Ishikawa (cell line): ENCODE data around the gene MYO5C.

Source experiments
- CEBPB ChIP-seq: IDR thresholded peaks from 2 replicates; pipeline ENCODE4 v1.6.1; 2012
- CREB1 ChIP-seq: IDR thresholded peaks from 2 replicates; pipeline ENCODE4 v1.6.1; 2012; ENCODE audit warnings: low read depth
- EGR1 ChIP-seq: IDR thresholded peaks from 2 replicates; pipeline ENCODE4 v1.6.1; 2012
- EP300 ChIP-seq: IDR thresholded peaks from 2 replicates; pipeline ENCODE4 v1.6.1; 2012; ENCODE audit warnings: borderline replicate concordance
- FOXM1 ChIP-seq: IDR thresholded peaks from 2 replicates; pipeline ENCODE4 v1.6.1; 2012; ENCODE audit warnings: low read depth, borderline replicate concordance
- NFIC ChIP-seq: IDR thresholded peaks from 2 replicates; pipeline ENCODE4 v1.6.1; 2012
- RAD21 ChIP-seq: IDR thresholded peaks from 2 replicates; pipeline ENCODE4 v1.6.1; 2012; ENCODE audit warnings: low read depth
- REST ChIP-seq: IDR thresholded peaks from 2 replicates; pipeline ENCODE4 v1.6.1; 2012; ENCODE audit warnings: low read depth, mild to moderate bottlenecking
- TAF1 ChIP-seq: IDR thresholded peaks from 2 replicates; pipeline ENCODE4 v1.6.1; 2012; ENCODE audit warnings: low read depth, mild to moderate bottlenecking
- TCF12 ChIP-seq: IDR thresholded peaks from 2 replicates; pipeline ENCODE4 v1.6.1; 2012; ENCODE audit warnings: low read depth
- TEAD4 ChIP-seq: IDR thresholded peaks from 2 replicates; pipeline ENCODE4 v1.6.1; 2012
- YY1 ChIP-seq: IDR thresholded peaks from 2 replicates; pipeline ENCODE4 v1.6.1; 2012; ENCODE audit warnings: low read depth
- ZBTB7A ChIP-seq: IDR thresholded peaks from 2 replicates; pipeline ENCODE4 v1.6.1; 2012; ENCODE audit warnings: low read depth
- TF ChIP-seq, protein P1 (sequence below): IDR thresholded peaks from 2 replicates; pipeline ENCODE4 v1.6.1; 2012
- TF ChIP-seq, protein P2 (sequence below): IDR thresholded peaks from 2 replicates; pipeline ENCODE4 v1.6.1; 2012

Gene MYO5C

DNA sequence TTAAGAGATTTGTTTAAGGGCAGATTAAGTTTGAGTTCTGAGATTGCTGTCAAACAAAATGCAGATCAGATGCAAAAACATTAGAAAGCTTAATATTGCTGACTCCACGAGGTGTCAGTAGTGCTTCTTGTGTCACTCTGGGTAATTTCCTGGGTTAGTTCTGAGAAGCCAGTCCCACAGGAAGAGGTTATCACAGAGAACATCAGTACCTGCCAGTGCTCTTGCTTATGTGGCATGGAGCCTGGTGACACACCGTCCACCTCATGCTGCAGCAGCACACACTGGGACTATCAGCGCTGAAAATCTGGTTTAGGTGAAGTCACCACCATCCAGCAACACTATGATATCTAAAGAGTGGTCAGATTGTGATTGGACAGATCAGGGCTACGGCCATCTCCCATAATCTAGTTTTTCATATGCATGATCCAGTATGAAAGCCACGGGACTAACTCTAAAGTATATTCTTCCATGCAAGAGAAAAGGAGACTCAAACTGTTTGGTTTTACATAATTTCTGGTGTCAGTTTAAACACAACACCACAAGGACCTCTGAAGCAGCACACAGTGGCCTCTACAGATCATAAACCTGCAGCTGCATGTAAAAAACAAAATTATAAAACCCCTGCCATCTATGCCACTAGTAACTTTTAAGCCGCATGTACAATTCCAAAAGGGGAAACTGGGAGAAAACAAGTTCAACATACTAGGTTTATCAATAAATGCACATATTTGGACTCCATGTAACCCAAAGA, 36.1 kb upstream of the MYO5C start:
- TF ChIP-seq REST (no peak), RAD21 (peak; percentile 68)

- TF ChIP-seq ZBTB7A, result no peak
- TF ChIP-seq REST, result no peak
- no peak for TF ChIP-seq RAD21
- no peak for TF ChIP-seq TCF12
- TF ChIP-seq EP300, result no peak
- TF ChIP-seq, protein P1, sequence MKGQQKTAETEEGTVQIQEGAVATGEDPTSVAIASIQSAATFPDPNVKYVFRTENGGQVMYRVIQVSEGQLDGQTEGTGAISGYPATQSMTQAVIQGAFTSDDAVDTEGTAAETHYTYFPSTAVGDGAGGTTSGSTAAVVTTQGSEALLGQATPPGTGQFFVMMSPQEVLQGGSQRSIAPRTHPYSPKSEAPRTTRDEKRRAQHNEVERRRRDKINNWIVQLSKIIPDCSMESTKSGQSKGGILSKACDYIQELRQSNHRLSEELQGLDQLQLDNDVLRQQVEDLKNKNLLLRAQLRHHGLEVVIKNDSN, result no peak
Measured at GRCh38 chr15:52329987-52330386, 34.4 kb upstream of the MYO5C start.

DNA sequence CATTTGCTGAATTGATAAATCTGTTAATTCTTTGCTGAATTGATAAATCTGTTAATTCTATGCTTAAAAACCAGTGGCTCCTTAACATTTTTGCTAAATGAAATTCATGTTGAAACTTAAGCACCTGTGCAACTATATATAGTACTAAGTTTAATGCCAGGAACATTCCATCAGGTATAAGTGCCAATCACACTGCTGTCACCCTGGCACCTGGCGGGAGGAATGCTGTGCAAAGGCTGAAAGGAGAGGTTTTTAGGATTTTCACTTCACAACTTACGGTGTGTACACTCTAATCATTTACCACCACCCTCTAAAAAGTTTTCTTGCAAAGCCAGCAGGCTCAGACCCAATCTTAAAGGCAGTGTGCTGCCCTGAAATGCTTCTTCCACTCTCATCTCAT, 33.5 kb upstream of the MYO5C start:
- TF ChIP-seq TAF1 (no peak), RAD21 (no peak), EP300 (no peak), NFIC (no peak), EGR1 (no peak), CREB1 (no peak), FOXM1 (no peak)

DNA sequence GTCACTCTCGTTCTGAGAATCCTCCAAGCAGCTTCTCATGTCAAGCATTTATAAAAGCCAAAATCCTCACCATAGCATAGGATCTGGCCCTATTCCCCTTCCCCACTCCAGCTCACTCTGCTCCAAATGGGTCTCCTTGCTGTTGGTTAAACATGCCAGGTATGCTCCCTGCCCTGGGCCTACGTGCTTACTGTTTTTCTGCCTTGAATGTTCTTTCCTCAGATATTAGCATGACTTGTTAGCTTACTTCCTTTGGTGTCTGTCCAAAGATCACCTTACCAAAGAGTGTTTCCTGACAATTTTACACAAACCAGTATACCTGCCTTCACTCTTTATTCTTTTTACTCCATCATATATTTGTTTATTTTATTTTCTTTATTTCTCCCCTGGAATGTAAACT, 33.1 kb upstream of the MYO5C start:
- TF ChIP-seq FOXM1 (no peak), EP300 (no peak), CEBPB (no peak), NFIC (no peak), TCF12 (no peak)
- TF ChIP-seq, protein P2, sequence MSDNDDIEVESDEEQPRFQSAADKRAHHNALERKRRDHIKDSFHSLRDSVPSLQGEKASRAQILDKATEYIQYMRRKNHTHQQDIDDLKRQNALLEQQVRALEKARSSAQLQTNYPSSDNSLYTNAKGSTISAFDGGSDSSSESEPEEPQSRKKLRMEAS, result no peak

DNA sequence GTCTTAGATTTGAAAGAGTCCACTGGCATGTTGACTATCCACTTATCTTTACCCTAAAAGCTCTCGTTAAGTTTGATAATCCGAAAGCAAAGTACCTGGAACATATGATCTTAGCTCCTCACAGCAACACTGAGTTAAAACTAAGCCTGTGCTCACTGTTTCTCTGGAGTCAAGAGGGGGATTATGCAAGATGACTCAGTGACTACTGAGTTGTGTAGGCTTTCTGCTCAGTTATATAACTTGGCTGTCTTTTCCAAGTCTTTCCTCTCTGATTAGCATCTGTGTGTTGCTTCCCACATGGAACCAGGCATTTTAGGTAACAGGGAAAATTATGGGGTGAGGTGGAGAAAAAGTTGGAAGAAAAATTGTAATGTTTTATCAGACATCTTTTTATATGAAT, 31.2 kb upstream of the MYO5C start:
- no peak for TF ChIP-seq EGR1
- no peak for TF ChIP-seq ZBTB7A
- TF ChIP-seq, protein P2, result no peak

- no peak for TF ChIP-seq CREB1
- no peak for TF ChIP-seq YY1
- no peak for TF ChIP-seq RAD21
- TF ChIP-seq CEBPB, result no peak
- TF ChIP-seq EGR1, result no peak
- TF ChIP-seq REST, result no peak
- TF ChIP-seq, protein P2, result no peak
- TF ChIP-seq ZBTB7A, result no peak
- TF ChIP-seq TEAD4, result no peak
- TF ChIP-seq FOXM1, result no peak
- TF ChIP-seq TCF12, result no peak
- no peak for TF ChIP-seq TAF1
- TF ChIP-seq EP300, result no peak
- TF ChIP-seq, protein P1, result no peak
- no peak for TF ChIP-seq NFIC
Measured at GRCh38 chr15:52324109-52324508, 28.5 kb upstream of the MYO5C start.
